HTERT RPE-1 (cell line): Measurements from ENCODE around the gene DNAAF6.

Experiments
- in situ Hi-C: fragments of 300-500 bp; cut with MboI; formaldehyde crosslinking; loops from 4 replicates; pipeline ENCODE4 v1.14.3; 2020; ENCODE audit warnings: low sequenced_read_pairs

DNAAF6 gene

DNA sequence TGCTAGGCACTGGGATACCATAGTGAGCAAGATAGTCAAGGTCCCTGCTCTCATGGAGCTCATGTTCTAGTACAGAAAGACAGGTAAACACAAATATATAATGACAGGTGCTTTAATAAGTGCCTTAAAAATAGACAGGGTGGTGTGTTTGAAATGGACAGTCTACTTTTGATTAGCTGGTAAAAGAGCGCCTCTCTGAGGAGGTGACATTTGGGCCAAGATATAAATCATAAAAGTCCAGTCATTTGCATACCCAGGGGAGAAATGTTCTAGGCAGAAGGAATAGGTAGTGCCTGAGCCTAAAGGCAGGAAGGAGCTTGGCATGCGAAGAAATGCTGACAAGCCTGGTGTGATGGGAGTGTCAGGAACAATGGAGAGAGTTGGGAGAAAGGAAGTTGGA is 83.6 kb downstream of the DNAAF6 start:
- in situ Hi-C loops = no loop called here

GRCh38 chrX:107293056-107293455 is 86.6 kb downstream of the DNAAF6 start:
- in situ Hi-C loops = no loop called here
